NCI-H69 (cell line): ENCODE data around the gene PRRT1.
"Not testable (repeated sequence)": the region's sequence is repeated elsewhere in the genome, so short reads cannot be mapped to it uniquely, and the experiment has no call there.

ENCODE experiments used
- DNase-seq: peaks from one replicate; lab custom pipeline; 2025; lab: John Stamatoyannopoulos, UW

Gene PRRT1

DNA sequence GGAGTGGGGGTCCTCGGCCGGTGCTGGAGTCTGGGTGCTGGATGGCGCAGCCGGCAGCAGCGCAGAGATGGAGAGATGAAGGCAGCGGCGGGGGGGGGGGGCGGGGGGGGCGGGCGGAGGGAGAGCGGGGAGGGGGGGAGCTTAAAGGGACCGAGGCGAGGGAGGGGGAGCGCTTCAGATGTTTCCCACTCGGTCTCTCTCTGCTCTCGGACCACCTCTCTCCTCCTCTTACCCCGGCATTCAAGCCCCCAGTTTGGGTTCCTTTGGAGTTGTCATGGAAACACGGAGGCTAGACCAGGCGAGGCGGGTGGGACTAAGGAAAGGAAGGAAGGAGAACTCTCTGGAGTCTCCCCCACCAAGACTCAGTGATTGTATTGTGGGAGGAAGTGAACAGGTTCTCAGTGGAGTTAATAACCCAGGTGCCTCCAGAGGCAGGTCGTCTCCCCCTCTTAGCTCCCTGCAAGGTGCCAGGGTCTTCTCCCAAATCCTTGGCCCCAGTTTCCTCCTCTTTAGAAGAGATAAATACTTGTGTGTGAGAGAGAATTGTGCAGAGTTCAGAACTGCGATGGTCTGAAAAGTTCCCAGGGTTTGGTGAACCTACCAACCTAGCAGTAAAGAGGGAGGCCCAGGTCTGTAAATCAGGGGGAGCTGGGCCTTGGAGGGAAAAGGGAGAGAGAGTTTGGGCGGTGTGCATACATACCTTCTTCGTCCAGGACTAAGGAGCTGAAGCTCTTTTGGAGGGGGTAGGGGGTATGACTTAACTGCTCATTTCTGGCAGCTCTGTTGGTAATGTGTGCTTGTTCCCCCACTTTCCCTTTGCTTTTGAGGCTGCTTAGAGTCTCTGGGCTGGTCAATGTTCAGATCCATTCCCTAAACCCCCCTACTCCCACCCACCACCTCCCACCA, at the start of gene PRRT1:
Gene PRRT1, minus strand, starts transcription at position 77 of the 906 bp plus-strand sequence. CDS start 112 bp downstream, outside the sequence.
- DNase-seq: peak; percentile 42

DNA sequence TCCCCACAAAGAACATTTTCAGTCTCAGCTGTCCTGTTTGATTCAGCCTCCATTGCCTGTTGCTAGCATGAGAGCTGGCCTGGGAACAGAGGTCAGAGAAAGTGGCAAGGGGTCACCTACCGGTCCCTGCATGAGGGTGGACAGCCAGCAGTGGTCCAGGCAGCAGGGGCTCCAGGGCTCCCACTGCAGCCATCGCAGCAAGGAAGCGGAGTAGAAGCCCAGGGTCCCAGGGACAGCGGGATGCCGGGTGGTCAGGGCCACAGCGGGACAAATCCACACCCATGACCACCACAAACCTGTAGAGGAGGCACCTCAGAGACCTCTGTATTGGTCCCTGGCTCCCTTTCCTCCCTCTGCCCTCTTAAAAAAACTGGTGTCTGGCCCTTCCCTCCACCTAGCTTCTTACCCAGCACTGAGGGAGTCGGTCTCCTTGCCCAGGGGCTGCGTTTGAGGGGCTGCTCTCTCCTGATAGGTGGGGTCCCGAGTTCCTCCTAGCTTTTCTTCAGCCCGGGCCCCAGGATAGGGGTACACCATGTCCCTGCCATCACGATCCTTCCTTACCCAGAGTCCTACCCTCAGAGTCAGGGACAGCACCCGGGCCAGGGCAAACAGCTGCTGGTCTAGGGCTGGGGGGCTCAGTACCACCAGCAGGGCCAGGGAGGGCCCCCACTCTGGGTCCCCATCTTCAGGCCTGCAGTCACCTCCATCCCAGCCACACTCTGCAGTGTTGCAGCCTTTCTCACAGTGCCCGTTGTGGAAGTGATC, 49.2 kb upstream of the PRRT1 start:
- no peak for DNase-seq

GRCh38 chr6:32198866-32199265, 47.1 kb upstream of the PRRT1 start:
- no peak for DNase-seq

DNA sequence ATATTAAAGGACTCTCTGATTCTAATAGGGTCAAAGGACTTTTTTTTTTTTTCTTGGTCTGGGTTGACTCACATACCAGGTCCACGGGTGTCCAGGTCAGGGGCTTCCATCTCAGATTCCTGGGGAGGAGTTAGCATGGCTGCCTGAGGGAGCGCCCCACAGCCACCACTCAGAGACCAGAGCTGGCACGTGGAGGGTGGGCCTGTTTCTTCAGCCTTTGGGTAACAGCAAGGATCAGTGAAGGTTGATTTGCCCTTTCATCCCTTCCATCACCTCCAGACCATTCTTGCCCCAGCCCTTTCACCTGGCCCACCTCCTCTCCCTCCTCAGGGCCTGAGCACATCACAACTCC, 46.6 kb upstream of the PRRT1 start:
- DNase-seq: no peak

DNA sequence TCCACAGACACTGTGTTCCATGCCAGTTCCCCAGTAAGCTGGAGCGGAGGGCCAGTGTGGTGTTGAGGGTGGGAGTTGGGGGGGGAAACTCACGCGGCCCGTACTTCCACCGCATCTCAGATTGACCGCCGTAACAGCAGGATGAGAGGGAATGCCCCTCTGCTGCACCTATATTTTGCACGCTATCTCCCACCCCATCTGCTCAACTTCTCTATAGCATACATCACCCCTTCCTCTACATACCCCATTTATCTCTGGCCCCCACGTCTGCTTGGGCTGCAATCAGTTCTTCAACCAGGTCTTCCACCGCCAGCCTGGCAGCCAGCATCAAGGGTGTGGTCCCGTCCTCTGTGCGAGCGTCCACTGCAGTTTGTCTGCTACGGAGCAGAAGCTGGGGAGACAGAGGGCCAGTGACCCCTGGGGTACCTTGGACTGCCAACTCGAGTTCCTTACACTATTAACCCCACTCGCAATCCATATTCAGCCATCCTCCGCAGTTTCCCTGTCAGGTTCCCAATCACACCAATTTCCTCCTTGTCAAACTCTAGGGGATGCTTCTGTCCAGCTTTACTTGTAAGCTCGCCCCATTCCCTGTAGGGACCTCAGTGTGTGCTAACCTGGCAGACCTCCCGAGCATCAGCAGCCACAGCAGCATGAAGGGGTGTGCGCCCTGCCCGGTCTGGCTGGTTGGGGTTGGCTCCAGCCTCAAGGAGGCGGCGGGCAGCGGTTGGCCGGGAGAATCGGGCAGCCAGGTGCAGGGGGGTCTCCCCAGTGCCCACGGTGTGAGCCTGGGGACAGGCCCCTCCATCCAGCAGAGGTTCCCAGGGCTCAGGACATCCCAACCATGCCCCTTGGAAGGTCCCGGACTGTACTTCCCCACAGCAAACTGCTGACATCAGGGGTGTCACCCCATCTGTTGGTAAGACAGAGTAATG, 45.2 kb upstream of the PRRT1 start:
- DNase-seq: peak; percentile 43

DNA sequence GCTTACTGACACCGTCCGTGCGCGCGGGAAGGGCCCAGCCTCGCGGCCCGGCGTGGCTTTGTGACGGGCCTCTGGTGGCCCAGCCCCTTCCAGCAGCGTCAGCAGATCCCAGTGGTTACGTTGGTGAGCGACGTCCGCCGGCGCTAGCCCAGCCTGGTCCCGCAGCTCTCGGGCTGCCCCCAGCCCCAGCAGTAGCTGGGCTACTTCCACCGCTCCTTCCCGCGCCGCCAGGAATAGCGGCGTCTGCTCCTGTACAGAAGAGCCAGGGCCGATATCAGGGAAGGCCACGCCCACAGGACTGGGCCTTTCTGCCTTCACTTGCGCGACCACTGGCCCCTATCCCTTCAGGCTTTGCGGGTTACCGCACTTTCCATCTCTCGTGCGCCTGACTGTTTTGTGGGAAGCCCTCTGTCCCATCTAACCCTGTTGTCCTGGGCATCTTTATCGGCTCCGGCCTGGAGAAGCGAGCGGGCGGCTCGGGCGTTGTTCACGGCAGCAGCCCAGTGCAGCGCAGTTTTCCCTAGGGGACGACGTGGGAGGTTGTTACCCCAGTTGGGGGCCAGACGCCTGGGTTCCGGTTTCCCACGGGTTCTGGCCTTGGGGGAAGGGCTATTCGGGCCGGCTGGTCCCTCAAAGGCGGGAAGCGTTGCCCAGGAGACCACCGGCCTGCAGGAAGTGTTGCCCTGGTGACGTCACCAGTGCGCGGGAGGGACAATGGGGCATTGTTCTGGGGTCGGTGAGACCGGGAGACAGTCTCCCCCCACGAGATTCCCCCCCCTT, 44.4 kb upstream of the PRRT1 start:
- DNase-seq: peak; percentile 97

GRCh38 chr6:32195652-32195901, 43.8 kb upstream of the PRRT1 start:
- DNase-seq: peak; percentile 100

- peak; percentile 71 for DNase-seq
These were observed 43.3 kb upstream of the PRRT1 start for GRCh38 chr6:32194825-32195651.

DNA sequence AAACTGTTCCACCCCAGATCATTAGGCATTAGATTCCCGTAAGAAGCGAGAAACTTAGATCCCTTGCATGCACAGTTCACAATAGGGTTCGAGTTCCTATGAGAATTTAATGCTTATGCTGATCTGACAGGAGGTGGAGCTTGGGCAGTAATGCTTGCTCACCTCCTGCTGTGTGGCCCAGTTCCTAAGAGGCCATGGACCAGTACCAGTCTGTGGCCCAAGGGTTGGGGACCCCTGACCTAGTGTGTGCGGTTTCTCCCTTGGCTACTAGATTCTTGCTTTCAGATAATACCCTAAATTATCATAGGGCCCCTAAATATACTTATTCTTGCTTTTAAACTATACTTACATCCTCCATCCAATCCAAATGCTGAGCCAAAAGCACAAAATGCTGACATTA, 42.6 kb upstream of the PRRT1 start:
- DNase-seq: no peak

DNA sequence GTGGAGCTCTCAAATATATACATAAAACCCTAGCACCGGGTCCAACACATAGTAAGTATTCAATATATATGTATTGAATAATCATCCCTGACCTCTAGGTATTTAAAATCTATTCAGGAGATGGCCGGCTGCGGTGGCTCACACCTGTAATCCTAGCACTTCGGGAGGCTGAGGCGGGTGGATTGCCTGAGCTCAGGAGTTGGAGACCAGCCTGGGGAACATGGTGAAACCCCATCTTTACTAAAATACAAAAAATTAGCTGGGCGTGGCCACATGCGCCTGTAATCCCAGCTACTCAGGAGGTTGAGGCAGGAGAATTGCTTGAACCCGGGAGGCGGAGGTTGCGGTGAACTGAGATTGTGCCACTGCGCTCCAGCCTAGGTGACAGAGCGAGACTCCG, 41.4 kb upstream of the PRRT1 start:
- not testable (repeated sequence) for DNase-seq

DNA sequence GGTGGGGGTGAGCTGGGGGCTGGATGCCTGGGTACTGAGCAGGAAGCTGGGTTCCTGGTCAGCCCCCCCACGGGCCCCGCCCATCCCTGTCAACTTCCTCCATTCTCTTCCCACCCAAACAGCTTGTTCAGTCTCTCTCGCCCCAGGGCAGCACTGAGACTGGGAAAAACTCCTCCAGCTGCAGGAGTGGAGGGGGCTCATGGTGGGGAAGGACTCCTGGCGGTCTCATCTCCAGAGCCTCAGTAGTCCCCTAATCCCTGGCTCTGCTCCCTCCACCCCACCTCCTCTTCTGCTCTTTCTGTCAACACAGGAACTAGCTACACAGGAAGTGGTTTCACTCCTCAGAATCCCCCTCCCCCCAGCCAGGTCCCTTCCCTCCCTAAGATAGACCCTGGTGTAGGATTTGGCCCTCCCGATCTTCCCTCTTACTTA, 40.9 kb upstream of the PRRT1 start, which contains the start of gene GPSM3:
Gene GPSM3, minus strand, starts transcription at position 36 of the 432 bp plus-strand sequence. CDS start 130 bp downstream, outside the sequence.
- DNase-seq: peak; percentile 48

DNA sequence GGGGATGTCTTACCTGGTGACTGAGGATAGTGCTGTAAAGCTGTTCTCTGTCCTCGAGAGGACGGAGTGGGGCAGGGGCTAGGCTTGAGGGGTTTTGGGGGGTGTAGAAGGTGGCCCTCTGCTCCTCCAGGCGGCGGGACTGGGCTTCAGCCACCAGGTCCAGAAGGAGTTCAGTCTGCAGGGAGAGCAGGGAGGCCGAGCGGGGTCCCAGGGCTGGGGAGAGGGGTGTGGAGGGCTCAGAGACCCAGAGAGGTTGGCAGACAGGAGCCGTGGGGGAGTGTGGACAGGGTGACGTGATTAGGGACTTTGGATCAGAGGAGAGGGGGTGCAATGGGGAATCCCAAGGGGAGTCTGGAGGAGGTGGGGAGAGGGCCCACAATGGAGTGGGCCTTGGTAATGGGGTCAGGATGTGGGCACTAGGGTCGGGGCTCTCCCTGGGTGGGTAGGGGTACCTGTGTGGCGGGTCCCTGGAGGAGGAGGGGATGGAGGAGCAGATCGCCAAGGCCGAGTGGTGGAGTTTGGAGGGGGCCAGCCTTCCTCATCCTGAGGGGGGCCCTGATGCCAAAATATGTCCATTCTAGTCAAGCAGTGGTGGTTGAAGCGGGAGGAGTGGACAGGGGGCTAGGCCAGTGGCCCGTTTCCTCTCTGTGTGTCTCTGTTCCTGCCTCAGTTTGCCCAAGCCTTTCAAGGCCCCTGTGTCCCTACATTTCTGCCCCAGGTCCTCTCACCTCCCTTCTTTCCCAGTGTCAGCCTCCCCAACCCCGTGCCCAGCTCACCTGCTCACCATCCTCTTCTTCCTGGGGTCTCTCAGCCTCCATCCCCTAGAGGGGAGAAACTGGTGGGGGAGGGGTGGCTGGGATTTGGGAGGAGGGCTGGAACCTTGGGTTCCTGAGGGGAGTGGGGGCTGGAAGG, 40.2 kb upstream of the PRRT1 start:
- DNase-seq: no peak

DNA sequence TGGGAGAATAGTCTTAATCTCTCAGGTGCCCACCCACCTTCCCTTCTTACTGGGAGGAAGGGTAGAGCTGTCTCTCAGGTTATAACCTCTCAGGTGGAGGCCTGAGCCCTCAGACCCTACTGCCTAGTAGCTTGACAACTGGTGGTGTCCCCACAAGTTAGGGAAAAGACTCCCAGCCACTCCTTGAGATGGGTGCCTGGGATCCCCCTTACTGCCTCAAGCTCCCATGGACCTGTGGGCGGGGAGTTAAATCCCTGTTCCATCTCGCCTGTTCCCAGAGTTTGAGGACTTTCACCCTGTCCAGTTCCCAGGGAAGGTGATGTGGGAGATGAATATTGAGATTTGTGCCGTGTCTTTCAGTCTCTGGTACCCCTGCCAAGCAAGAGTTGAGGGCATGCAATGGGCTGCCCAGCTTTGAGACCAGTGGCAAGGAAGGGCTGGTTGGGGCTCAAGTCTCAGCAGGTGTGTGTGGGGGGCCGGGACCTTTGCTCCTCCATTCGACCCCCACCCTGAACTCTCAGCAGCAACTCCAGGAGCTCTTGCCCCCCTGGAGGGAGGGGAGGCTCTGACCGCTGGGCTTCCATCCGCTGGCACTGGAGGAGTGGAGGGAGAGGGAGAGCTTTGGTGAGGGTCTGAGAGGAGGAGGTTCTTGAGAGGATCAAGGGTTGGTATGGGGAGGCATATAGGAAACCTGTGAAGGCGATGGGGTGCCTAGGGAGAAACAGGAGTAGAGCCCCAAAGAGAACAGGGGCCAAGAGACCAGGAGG, 39.4 kb upstream of the PRRT1 start:
- DNase-seq: no peak

DNA sequence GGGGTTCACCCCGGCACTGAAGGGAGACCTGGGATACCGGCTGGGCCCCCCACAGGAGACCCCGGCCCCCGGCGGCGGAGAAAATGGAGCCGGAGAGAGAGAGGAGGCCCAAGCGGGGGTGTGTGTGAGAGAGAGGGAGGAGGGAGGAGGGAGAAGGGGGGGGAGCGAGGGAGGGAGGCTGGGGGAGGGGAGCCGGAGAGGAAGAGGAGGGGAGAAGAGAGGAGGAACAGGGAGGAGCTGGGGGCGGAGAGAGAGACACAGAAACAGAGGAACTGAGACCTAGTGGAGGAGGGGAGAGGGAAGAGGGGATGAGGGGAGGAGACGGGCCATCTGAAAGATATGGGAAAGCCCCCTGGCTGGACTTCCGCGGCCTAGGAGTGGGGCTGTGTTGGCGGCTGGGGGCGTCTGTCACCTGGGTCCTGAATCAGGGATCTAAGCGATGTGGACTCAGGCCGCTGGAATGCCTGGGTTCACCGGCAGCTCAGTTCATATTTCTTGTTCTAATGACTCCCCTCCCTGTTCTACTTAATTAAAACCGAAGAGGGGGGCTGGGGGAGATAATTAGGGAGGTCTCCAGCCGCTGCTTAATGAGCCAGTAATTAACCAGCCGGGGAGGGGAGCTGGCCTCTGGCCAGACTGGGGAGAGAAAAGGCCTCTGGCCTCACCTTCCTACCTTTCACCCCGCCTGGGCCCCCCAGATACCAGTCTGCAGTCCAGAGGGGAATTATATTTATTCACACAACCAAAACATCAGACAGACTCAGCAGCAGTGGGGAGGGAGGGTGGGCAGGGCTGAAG, 38.5 kb upstream of the PRRT1 start, which contains the start of gene PBX2:
Gene PBX2, minus strand, starts transcription at position 149 of the 798 bp plus-strand sequence. CDS start 287 bp downstream, outside the sequence.
- peak; percentile 96 for DNase-seq

DNA sequence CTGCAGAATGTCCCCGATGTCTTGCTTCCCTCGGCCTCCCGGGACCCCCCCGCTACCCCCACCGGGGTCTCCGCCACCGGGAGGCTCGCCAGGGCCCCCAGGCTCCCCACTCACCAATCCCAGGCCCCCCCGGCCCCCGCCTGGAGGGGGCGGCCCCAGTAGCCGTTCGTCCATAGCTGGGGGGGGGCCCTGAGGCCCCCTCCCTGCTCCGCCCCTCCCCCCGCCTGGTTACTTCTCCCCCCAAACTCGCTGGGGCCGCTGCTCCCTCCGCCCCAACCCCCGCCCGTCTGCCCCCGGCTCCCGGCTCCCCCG, 38.0 kb upstream of the PRRT1 start:
- no peak for DNase-seq

DNA sequence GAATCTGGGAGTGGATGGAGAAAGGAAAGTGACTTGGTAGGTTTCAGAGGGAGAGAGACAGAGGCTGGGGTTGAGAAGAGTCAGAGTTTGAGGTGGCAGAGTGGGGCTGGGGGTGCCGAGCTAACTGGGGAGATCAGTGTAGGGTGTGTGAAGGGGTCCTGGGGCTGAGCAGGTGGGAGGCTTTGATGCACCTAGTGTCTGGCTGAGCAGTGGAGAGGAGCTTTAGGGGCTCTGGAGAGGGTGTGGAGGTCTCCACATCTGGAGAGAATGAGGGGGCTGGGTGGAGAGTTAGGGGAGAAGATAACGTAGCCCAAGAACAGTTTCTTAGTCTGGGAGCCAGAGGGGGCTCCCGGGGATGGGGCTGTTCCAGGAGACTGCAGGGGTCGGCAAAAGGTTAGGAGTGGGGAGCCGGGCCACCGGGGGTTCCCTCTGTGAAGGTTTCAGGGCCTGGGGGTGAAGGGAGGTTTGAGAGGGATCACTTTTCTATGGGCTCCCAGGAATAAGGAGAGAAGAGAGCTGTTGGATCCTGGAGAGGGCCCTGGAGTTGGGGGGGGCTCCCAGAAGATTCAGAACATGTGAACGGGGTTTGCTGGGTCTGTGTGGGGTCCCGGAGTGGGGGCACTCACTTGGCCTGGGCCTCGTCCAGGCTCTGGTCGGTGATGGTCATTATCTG, 37.5 kb upstream of the PRRT1 start:
- DNase-seq: no peak

DNA sequence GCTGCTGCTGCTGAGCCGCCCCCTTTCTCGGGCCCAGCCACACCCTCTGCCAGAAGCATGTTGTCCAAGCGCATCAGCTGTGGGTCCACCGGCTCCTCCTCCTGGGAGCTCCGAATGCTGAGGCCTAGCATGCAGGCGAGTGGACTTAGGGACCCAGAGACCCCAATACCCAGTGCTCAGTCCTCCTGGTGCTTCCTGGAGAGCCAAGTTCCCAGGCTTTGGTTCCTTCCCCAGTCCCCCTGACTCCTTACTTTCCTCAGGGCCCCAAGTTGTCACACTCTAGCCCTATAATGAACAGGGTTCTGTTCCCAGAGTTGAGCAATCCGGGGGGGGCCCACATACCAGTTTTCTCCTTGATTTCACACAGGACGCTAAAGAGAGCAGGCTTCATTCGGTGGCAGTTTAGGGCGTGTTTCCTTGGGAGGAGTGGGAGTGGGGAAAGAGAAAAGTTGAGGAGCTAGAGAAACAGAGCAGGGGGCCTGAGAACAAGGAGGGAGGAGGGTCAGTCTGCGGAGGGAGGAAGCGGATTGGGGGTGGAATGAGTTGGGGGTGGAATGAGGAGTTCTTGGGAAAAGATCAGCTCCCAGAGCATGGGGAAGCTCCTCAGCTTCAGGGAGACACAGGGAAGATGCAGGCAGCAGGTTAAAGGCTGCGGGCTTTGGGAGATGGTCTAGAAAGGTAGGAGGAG, 36.8 kb upstream of the PRRT1 start:
- DNase-seq: no peak
